Endothelial cell of umbilical vein (primary cell): ENCODE results near the gene CCT6A.

Experiments used
- EZH2 ChIP-seq: IDR thresholded peaks from 2 replicates; pipeline ENCODE4 v1.6.1; 2012; ENCODE audit warnings: borderline replicate concordance, low read depth, mild to moderate bottlenecking, moderate library complexity, low read length, inconsistent platforms; ENCODE audit not compliant: severe bottlenecking
- FOS ChIP-seq: IDR thresholded peaks from 2 replicates; pipeline ENCODE4 v1.6.1; 2011; ENCODE audit warnings: mild to moderate bottlenecking, low read length, moderate library complexity, borderline replicate concordance; ENCODE audit not compliant: insufficient read depth
- GATA2 ChIP-seq: IDR thresholded peaks from 2 replicates; pipeline ENCODE4 v1.7.0; 2011; ENCODE audit warnings: low read depth, mild to moderate bottlenecking, moderate library complexity, mixed read lengths, low read length; ENCODE audit not compliant: insufficient read length, insufficient read depth
- JUN ChIP-seq: IDR thresholded peaks from 2 replicates; pipeline ENCODE4 v1.6.1; 2011; ENCODE audit warnings: borderline replicate concordance, low read depth; ENCODE audit not compliant: insufficient read length, insufficient read depth
- MYC ChIP-seq: IDR thresholded peaks from one replicate; pipeline ENCODE4 v1.6.1; 2011; ENCODE audit warnings: mild to moderate bottlenecking, low read depth, low read length
- POLR2A ChIP-seq: IDR thresholded peaks from 2 replicates; pipeline ENCODE4 v1.6.1; 2012; ENCODE audit warnings: low read depth, mild to moderate bottlenecking, control low read depth, low read length
- POLR2AphosphoS5 ChIP-seq: IDR thresholded peaks from 2 replicates; pipeline ENCODE4 v1.6.1; 2012; ENCODE audit warnings: low read depth, mild to moderate bottlenecking, control low read depth, low read length, moderate library complexity; ENCODE audit not compliant: insufficient read depth
- TF ChIP-seq, protein P1 (sequence below), 2 donors: IDR thresholded peaks; 1 replicate in 1 of 2; 2 replicates in 1 of 2; pipeline ENCODE4 v1.5.1; 2011; ENCODE audit warnings: low read length in 2 of 2, mild to moderate bottlenecking in 2 of 2, moderate library complexity in 2 of 2, control low read depth in 1 of 2, inconsistent platforms in 1 of 2, low read depth in 1 of 2; ENCODE audit not compliant: insufficient read depth in 1 of 2; ENCODE audit errors: extremely low read depth in 1 of 2
- TF ChIP-seq, protein P2 (sequence below): IDR thresholded peaks from 2 replicates; pipeline ENCODE4 v1.6.1; 2011; ENCODE audit not compliant: insufficient read depth, insufficient read length

DNA sequence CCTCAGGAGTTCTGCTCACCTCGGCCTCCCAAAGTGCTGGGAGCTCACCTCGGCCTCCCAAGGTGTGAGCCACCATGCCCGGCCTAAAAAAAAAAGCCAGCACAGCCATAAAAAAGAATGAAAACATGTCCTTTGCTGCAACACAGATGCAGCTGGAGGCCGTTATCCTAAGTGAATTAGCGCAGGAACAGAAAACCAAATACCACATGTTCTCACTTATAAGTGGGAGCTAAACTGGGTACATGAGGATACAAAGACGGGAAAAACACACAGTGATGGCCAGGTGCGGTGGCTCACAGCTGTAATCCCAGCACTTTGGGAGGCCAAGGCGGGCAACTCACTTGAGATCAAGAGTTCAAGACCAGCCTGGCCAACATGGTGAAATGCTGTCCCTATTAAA lies 21.2 kb upstream of the CCT6A start:
- no peak for TF ChIP-seq POLR2A
- TF ChIP-seq, protein P1, sequence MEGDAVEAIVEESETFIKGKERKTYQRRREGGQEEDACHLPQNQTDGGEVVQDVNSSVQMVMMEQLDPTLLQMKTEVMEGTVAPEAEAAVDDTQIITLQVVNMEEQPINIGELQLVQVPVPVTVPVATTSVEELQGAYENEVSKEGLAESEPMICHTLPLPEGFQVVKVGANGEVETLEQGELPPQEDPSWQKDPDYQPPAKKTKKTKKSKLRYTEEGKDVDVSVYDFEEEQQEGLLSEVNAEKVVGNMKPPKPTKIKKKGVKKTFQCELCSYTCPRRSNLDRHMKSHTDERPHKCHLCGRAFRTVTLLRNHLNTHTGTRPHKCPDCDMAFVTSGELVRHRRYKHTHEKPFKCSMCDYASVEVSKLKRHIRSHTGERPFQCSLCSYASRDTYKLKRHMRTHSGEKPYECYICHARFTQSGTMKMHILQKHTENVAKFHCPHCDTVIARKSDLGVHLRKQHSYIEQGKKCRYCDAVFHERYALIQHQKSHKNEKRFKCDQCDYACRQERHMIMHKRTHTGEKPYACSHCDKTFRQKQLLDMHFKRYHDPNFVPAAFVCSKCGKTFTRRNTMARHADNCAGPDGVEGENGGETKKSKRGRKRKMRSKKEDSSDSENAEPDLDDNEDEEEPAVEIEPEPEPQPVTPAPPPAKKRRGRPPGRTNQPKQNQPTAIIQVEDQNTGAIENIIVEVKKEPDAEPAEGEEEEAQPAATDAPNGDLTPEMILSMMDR (IDR thresholded peaks at IDR 0.05; ENCODE audit: extremely low read depth in 1 of 2, insufficient read depth in 1 of 2, low read depth in 1 of 2, low read length in 2 of 2), result no peak
- TF ChIP-seq, protein P2, sequence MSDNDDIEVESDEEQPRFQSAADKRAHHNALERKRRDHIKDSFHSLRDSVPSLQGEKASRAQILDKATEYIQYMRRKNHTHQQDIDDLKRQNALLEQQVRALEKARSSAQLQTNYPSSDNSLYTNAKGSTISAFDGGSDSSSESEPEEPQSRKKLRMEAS, result no peak
- no peak for TF ChIP-seq MYC
- no peak for TF ChIP-seq EZH2
- TF ChIP-seq POLR2AphosphoS5, result no peak
- no peak for TF ChIP-seq FOS
- no peak for TF ChIP-seq GATA2
- no peak for TF ChIP-seq JUN
